GM18873 (cell line): ENCODE data around the gene GPSM1.
"Not testable (repeated sequence)": the region's sequence is repeated elsewhere in the genome, so short reads cannot be mapped to it uniquely, and the experiment has no call there.

ENCODE experiments used
- ATAC-seq: cut with Tn5 transposase; IDR thresholded peaks from one replicate; pipeline ENCODE4 v1.9.1; 2021; ENCODE audit warnings: mild to moderate bottlenecking, moderate library complexity, moderate number of reproducible peaks; ENCODE audit not compliant: unreplicated experiment, low FRiP score

Gene GPSM1

DNA sequence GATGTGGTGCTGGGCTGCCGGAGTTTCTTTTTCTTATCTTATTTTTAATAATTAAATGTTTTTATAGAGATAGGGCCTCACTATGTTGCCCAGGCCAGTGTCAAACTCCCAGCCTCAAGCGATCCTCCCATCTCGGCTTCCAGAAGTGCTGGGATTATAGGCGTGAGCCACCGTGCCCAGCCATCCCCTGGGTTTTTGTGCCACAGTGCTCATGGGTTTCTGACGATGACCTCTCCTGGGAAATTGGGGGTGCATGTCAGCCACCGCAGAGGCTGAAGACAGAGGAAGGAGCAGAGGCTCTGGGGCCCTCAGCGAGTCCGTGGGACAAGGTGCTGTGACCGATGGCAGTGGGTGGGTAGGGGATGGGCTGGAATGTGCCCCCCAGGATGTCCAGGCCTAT is 14.4 kb downstream of the GPSM1 start:
- no peak for ATAC-seq

DNA sequence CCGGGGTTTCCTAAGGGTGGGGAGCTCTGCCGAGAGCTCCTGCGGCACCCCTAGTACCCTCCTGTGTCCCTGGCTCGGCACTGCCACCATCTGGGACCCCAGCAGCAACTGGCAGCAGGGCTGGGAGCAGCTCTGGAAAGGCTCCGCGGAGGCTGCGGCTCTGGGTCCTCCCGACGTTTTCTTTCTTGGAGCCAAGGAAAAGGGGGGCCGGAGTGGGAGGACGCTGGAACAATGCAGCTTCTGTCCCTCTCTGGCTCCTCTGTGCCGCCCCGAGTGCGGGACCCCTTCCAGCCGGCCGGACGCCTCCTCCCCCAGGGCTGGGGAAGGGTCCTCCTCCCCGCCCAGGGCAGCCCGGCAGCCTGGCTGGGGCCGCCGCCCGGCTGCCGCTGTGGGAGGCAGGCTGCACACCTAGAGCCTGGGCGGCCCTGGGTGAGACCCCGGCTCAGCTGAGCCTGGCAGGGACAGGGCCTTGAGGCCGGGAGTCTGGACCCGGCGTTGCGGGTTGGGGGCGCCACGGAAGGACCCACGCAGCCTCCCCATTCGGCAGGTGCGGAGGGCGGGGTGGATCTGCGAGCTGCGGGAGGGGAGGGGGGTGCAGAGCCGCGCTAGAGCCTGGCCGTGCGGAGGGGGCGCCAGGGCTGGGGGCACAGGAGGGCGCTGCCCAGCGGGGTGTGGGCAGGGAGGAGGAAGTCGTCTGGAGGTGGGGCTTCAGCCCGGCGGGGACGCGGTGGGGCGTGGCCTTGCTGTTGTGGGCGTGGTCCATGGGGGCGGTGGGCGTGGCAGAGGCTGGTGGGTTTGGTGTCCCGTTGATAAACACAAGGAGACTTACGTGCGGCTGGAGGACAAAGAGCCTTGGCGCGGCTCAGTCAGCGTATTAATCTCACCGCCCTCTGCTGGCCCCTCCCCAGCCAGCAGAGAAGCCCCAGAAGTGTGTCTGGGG is 15.1 kb downstream of the GPSM1 start:
- no peak for ATAC-seq

DNA sequence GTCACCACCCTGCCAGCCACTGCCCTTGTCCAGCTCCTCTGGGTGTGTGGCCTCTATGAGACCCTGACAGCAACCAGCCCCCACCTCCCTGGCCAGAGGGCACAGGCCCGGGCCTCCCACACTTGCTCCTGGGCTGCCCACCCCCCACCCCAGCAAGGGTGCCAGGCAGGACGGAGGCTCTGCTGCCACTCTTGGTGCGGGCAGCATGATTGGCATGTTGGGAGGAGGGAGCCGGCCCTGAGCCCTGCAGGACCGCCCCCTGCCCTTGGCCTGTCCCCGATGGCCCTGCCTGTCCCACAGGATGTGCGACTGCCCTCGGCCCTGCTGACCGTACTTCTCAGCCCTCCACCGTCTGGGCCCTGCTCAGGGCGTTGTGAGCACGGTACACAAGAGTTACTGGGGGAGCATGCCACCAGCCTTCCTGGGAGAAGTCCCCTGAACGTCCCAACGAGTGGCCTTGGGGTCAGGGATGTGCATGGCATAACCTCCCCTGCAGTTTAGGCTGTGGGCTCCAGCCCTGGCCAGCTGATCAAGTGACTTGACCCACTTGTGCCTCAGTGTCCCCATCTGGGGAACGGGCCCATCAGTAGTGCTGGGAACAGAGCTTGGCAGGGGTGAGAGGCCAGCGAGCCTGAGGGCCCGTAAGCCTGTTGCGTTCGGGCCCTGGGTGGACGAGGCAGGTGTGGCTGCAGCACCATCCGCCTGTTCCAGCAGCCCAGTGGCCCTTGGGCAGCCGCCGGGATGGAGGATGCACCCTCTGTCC is 16.0 kb downstream of the GPSM1 start:
- ATAC-seq: no peak

DNA sequence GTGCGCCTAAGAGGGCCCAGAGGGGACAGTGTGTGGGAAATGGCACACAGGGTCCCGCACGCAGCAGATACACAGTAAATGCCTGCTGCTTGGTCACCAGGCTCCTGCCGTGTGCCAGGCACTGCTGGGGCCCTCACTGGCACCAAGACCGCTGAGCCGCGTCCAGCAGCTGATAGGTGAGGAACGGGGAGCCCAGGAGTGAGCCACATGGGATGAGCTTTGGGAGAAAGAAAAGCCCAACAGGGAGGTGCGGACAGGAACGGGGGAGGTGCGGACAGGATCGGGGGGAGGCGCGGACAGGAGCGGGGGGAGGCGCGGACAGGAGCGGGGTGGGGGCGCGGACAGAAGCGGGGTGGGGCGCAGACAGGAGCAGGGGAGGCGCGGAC is 16.5 kb downstream of the GPSM1 start:
- ATAC-seq: no peak

DNA sequence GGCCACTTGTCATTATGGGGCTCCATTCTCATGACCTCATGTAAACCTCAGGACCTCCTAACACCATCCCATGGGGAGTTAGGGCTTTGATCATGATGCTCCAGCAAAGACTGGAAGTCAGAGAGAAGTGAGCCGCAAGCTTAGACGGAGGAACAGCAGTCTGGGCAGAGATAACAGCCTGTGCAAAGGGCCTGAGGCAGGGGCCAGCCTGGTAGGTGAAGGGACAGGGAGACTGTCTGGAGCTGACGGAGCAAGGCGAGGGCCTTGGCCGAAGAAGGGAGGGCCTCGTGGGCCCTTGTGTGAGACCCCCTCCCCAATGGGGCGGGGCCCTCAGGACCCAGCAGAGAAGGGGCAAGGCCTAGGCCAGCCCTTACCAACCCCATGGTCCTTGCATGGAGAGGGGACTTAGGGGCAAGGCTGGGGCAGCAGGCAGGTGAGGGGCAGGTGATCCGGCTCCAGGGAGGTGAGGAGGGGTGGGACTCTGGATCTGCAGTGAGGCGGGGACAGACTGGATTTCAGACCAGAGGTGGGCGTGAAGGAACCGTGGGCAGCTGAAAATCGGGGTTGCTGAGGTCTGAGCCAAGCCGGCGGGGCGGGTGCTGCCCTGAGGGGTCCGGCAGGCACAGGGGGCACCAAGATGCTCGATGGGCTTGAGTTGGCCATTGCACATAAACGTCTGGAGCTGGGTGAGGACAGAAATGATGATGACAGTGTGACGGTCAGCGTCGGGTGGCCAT is 17.4 kb downstream of the GPSM1 start:
- no peak for ATAC-seq

DNA sequence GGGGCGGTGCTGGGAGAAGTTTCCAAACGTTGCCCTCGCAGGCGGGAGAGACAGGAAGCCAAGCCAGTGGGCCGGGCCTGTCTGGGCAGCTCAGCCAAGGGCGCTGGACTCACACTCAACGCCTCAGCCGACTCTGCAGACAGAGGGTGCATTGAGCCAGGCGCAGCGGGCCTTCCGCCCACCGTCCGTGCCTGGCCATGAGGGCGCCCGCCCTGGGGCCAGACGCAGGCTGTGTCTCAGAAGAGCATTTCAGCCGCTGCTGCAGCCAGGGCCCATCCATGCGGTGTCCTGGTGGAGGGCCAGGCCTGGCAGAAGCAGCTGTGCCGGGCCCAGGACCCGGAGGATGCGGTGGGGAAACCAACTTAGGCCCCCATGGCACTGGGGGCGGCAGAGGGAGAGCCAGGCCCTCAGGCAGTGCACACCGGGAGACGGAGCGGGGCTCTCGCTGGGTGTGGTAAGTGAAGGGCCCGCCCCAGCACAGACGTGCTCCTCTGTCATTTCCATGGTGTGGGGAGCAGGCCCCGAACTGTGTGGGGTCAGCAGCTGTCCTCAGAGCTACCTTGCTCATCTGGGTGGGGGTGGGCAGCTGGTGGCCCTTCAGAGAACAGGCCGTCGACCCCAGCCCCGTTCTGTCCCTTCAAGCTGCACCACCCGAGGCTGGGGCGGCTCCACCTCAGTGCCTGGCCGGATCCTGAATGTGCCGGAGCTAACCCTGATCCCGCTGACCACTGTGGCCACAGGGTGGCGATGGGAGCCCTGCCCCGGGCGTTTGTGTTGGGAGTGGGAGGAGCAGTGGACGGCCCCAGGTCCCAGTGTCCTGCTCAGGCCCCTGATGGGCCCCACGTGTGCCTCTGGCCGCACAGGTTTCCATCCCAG is 18.2 kb downstream of the GPSM1 start:
- ATAC-seq: no peak

DNA sequence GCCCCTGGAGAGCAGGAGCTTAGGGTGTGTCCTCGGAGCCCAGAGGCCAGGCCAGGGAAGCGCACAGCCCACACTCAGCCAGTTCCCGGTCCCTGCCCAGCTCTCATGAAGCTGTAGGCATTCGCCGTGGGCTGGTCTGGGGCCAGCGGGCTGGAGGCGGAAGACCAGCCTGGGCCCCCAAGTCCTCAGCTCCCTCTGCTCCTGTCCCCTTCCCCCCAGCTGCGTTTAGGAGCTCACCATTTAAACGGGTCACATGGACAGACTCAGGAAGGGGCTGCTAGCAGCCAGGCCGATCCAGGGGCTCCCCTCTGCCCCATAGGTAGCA is 18.8 kb downstream of the GPSM1 start:
- no peak for ATAC-seq

DNA sequence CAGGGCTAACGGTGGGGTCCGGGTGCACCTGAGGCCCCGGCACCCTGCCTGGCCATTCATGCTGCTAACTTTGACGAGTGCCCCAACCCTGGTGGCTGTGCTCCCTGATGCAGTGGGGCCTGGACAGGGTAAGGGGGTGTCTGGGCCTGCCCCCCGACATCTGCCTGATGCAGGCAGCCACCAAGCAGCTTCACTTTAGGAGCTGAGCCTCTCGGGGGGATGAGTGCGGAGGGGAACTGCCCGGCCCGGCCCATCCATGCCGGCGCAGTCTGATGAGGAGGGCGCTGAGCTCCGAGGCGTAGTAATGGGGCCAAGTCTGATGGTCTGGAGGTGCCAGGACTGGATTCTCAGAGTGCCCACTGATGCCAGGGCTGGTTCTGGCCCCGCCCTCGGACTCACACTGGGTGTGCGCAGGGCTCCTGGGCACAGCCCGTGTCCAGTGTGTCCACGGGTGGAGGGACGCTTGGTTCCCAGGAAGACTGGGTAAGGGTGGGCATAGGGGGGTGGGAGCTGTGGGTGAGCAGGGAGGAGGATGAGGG is 19.7 kb downstream of the GPSM1 start:
- ATAC-seq: no peak

DNA sequence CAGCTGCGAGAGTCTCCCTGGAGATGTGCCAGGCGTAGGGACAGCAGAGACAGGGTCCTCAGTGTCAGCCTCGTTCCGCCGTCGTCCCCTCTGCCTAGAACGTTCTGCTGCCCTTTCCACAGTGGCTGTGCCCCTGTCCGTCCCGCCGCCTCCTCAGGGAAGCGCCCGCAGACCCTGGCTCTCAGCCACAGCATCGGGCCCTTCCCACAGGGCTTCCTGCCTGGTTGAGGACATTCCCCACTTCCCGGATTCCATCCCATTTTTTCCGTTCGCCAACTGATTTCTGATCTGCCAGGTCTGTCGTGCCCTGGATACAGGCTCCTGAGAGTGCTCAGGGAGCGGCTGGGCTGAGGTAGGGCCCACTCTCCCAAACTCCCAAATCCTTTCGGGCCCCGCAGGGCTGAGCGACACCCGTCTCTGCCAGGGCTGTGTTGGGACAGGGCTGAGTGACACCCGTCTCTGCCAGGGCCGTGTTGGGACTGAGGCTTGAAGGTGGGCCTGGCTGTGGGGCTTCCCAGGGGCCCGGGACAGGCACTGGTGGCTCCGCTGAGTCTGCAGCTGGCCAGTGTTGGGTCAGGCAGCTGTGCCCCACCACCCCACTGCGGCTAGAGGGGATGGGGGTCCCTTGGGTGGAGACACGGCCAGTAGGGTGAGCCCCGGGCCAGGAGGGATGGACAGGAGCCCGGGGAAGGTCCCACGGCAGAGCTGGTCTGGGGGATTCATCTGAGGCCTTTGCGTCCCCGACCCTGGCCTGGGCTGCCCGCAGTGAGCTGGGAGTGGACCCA is 20.3 kb downstream of the GPSM1 start:
- no peak for ATAC-seq

DNA sequence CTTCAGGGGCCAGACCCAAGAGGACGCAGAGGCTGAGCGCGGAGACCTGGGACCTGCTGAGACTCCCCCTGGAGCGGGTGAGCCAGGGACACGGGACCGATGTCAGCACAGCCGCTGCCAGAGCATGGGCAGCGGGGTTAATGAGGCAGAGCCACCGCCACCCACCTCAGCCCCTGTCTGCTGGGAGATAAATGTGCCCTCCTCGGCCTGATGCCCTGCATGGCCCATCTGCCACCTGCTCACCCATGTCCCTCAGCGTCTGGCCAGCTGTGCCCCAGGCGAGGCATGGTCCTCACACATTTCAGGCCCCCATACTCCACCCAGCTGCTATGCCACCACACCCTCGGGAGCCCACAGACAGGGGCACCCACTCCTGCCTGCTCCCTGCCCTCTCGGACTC is 21.4 kb downstream of the GPSM1 start:
- ATAC-seq: no peak

DNA sequence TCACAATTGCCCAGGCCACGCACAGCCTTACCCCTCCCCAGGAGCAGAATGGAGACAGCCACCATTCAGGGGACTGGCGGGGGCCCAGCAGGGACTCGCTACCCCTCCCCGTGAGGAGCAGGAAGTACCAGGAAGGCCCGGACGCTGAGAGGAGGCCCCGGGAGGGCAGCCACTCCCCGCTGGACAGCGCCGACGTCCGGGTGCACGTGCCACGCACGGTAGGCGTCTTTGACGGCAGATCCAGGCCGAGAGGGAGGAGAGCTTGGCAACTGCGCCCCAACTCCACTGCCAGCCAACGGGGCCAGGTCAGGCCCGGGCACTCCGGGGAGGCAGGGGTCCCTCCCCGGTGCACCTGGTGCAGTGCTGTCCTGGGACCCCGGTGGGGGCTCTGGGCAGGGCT is 22.2 kb downstream of the GPSM1 start:
- ATAC-seq: no peak

DNA sequence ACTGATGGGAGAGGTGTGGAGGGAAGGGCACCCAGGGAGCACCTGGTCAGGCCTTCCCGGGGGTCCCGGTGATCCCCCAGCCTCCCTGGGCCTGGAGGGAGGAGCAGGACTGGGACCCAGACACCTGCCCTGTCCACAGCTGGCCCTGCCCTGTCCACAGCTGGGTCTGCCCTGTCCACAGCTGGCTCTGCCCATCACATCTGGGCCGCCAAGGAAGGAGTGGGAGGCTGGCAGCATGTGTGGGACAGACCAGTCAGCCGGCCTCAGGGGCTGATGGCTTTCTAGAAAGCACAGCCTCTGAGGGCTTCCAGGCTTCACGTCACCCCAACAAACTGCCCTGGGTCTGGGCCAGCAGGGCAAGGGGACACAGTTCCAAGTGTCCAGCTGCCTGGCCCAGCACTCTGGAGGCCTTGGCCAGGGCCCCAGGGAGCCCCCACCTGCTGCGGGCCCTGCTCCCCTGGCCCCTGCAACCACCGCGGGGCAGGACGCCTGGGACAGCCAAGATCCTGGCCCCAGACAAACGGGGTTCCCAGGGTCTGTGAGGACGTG is 24.0 kb downstream of the GPSM1 start:
- no peak for ATAC-seq

DNA sequence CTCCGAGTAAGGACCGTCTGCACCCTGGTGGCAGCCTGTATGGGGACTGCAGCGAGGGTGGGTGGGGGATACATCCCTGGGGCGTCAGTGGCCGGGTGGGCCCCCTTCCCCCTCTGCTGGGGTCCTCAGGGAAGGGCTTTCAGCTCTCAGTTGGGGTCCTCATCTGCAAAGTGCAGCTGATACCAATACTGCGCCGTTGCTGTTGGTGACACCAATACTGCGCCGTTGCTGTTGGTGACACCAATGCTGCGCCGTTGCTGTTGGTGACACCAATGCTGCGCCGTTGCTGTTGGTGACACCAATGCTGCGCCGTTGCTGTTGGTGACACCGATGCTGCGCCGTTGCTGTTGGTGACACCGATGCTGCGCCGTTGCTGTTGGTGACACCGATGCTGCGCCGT is 24.5 kb downstream of the GPSM1 start:
- ATAC-seq: not testable (repeated sequence)

DNA sequence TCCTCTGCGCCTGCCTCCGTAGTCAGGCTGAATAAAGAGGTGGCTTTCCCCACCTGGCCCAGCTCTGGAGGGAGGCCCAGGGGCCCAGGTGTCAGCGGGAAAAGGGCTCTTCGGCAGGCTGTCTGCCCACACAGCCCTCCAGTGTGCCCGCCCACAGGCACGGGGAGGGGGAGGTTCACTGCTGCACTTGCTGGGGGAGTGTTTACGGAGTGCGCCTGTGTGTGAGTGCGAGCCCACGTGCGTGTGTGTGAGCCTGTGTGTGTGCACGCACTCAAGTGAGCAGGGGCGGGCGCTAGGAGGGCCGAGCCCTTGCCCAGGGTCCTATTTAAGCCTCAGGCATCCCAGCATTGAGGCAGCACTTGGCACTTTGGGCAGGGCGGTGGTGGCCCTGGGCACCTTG is 25.3 kb downstream of the GPSM1 start:
- ATAC-seq: no peak

DNA sequence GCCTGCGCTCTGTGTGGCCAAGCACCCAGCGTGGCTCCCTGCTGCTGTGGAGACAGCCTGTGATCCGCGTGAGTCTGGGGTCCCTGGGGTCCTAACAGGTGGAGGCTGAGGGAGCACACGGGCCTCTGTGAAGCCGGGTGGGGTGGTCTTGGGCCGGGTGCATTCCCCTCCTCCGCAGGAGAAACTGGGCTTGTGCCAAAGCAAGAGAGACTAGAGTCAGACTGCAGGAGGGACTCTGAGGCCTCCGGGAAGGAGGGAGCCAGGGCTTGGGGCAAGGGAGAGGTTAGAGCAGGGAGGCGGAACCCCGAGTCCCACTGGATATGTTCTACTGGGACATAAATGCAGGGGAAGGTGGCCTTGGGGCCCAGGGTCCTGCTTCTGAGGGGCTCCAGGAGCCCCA is 25.7 kb downstream of the GPSM1 start:
- ATAC-seq: no peak

DNA sequence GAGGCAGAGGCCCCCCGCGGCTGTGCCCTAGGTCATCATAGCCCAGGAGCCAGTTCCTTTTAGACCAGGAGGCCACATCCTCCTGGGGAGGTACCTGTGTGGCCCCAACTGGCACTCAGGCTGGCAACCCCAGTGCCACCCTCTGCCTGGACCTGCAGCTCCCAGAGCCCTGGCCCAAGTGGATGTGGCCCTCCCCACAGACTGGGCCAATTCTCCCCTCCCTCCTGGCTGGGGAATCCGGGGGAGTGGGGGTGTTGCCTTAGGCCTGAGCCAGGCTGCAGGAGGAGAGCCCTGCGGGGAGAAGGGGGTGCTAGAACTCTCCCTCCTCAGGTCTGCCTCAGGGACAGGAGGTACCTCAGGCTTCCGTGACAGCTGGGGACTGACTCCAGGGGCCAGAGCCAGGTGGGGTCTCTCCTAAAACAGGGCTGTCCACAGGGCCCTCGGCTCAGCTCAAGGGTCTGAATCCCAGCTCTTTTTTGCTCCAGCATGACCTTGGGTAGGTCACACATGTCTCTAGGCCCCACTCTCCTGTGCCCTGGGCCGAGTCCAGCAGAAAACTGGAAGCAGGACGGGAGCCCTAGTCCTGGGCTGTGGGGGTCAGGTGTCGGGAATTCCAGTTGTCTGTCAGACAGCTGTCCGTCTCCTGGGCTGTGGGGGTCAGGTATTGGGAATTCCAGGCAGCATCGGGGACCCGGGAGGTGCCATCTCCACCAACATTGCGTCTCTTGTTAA is 26.6 kb downstream of the GPSM1 start:
- ATAC-seq: no peak

DNA sequence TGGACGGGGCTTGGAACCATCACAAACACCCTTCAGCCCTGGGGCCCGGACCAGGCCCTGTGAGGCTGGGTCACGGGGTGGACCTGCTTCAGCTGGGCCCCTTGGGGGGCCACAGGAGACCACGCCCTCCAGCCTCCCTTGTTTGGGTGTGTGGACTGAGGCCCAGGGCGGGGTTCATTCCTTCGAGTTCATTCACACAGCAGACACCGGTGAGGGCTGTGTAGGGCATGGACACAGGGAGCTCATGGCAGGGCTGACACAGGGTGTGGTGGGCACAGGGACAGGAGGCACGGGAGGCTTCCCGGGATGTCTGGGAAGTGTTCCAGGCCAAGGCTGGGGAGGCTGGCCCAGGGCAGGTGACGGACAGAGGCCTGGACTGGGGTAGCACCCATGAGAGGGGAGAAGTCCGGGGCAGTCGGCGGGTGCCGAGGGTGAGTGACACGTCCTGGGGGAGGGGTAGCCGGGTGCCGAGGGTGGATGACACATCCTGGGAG is 27.3 kb downstream of the GPSM1 start:
- no peak for ATAC-seq
